Testis (tissue), 2 donors: ENCODE results near the gene NUPR1.

Source experiments
- POLR2A ChIP-seq: fragments of 450-650 bp; IDR thresholded peaks from one replicate; pipeline ENCODE4 v1.6.1; 2017; ENCODE audit warnings: antibody characterized with exemption, mild to moderate bottlenecking, moderate library complexity
- TF ChIP-seq, protein P1 (sequence below), 3 experiments: fragments of 450-650 bp in 2 of 3; fragments of 200-600 bp in 1 of 3; sonication (generic) in 1 of 3; IDR thresholded peaks; one replicate each; pipeline ENCODE4 v1.5.1; 2016 to 2019; ENCODE audit warnings: antibody characterized with exemption in 3 of 3, mild to moderate bottlenecking in 2 of 3, moderate library complexity in 1 of 3

DNA sequence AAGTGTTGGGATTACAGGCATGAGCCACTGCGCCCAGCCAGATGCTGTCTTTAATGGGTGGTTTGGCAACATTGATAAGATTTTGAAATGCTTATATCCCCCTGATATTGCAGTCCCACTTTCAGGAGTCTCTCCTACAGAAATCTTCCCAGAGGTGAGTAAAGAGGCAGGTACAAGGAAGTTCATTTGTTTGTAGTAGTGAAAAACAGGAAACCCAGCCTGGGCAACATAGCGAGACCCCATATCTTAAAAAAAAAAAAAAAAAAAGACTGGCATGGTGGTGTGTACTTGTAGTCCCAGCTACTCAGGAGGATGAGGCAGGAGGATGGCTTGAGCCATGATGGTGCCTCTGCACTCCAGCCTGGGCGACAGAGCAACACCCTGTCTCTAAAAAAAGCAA is 6.2 kb upstream of the NUPR1 start:
- TF ChIP-seq, protein P1, sequence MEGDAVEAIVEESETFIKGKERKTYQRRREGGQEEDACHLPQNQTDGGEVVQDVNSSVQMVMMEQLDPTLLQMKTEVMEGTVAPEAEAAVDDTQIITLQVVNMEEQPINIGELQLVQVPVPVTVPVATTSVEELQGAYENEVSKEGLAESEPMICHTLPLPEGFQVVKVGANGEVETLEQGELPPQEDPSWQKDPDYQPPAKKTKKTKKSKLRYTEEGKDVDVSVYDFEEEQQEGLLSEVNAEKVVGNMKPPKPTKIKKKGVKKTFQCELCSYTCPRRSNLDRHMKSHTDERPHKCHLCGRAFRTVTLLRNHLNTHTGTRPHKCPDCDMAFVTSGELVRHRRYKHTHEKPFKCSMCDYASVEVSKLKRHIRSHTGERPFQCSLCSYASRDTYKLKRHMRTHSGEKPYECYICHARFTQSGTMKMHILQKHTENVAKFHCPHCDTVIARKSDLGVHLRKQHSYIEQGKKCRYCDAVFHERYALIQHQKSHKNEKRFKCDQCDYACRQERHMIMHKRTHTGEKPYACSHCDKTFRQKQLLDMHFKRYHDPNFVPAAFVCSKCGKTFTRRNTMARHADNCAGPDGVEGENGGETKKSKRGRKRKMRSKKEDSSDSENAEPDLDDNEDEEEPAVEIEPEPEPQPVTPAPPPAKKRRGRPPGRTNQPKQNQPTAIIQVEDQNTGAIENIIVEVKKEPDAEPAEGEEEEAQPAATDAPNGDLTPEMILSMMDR (IDR thresholded peaks at IDR 0.05), result no peak
- no peak for TF ChIP-seq POLR2A
